Mesendoderm (in vitro differentiated cells): ENCODE results near the gene IFT25.

ENCODE experiments used
- DNase-seq: peaks from one replicate; pipeline ENCODE4 v3.0.0; 2013
- H2AK5ac ChIP-seq: 2 replicates; pipeline ENCODE4 v1.6.1; 2013; ENCODE audit warnings: low read length, inconsistent platforms
- H2BK120ac ChIP-seq: 2 replicates; pipeline ENCODE4 v1.6.1; 2013; ENCODE audit warnings: low read depth, mild to moderate bottlenecking, low read length, moderate library complexity, mixed read lengths
- H2BK15ac ChIP-seq: replicated peaks from 2 replicates; pipeline ENCODE4 v1.6.1; 2013; ENCODE audit warnings: low read depth, mild to moderate bottlenecking, moderate library complexity
- H2BK5ac ChIP-seq: 2 replicates; pipeline ENCODE4 v1.6.1; 2013; ENCODE audit warnings: low read length, inconsistent platforms
- H3K18ac ChIP-seq: 2 replicates; pipeline ENCODE4 v1.6.1; 2013; ENCODE audit warnings: mild to moderate bottlenecking, low read length, mixed read lengths
- H3K23ac ChIP-seq: one replicate; pipeline ENCODE4 v1.6.1; 2013; ENCODE audit warnings: low read length
- H3K27ac ChIP-seq: 2 replicates; pipeline ENCODE4 v1.5.1; 2013; ENCODE audit warnings: low read depth, mild to moderate bottlenecking, inconsistent platforms, low read length, moderate library complexity
- H3K27me3 ChIP-seq: 2 replicates; pipeline ENCODE4 v1.6.1; 2013; ENCODE audit warnings: low read length, control low read depth, mild to moderate bottlenecking, inconsistent platforms; ENCODE audit not compliant: insufficient read depth, poor library complexity
- H3K36me3 ChIP-seq: 2 replicates; pipeline ENCODE4 v1.6.1; 2013; ENCODE audit warnings: low read length, inconsistent platforms; ENCODE audit not compliant: control insufficient read depth, insufficient read depth
- H3K4ac ChIP-seq: one replicate; pipeline ENCODE4 v1.6.1; 2013; ENCODE audit warnings: low read depth, mild to moderate bottlenecking, low read length, moderate library complexity
- H3K4me1 ChIP-seq: 2 replicates; pipeline ENCODE4 v1.6.1; 2013; ENCODE audit warnings: low read depth, low read length, inconsistent platforms; ENCODE audit not compliant: control insufficient read depth
- H3K4me2 ChIP-seq: 2 replicates; pipeline ENCODE4 v1.6.1; 2013; ENCODE audit warnings: low read length
- H3K4me3 ChIP-seq: 2 replicates; pipeline ENCODE4 v1.5.1; 2013; ENCODE audit warnings: mild to moderate bottlenecking, low read length
- H3K56ac ChIP-seq: one replicate; pipeline ENCODE4 v1.6.1; 2013; ENCODE audit warnings: low read length
- H3K79me1 ChIP-seq: 2 replicates; pipeline ENCODE4 v1.6.1; 2013; ENCODE audit warnings: low read length, inconsistent platforms
- H3K79me2 ChIP-seq: 2 replicates; pipeline ENCODE4 v1.6.1; 2013; ENCODE audit warnings: mild to moderate bottlenecking, low read length; ENCODE audit not compliant: control insufficient read depth, insufficient read depth
- H3K9ac ChIP-seq: 2 replicates; pipeline ENCODE4 v1.6.1; 2013; ENCODE audit warnings: low read length, inconsistent platforms
- H4K5ac ChIP-seq: one replicate; pipeline ENCODE4 v1.6.1; 2013; ENCODE audit warnings: low read length
- H4K8ac ChIP-seq: one replicate; pipeline ENCODE4 v1.6.1; 2013; ENCODE audit warnings: low read depth, mild to moderate bottlenecking, control low read depth, low read length, moderate library complexity
- WGBS: extraction: QIAGEN DNeasy Blood & Tissue Kit; methylation state at CpG from one replicate; pipeline ENCODE4 v1.1.7; 2013; ENCODE audit warnings: low lambda C conversion rate, missing lambda C conversion rate; ENCODE audit not compliant: insufficient coverage; ENCODE audit errors: extremely low coverage; 5-methylcytosine and 5-hydroxymethylcytosine counted together

IFT25 gene

DNA sequence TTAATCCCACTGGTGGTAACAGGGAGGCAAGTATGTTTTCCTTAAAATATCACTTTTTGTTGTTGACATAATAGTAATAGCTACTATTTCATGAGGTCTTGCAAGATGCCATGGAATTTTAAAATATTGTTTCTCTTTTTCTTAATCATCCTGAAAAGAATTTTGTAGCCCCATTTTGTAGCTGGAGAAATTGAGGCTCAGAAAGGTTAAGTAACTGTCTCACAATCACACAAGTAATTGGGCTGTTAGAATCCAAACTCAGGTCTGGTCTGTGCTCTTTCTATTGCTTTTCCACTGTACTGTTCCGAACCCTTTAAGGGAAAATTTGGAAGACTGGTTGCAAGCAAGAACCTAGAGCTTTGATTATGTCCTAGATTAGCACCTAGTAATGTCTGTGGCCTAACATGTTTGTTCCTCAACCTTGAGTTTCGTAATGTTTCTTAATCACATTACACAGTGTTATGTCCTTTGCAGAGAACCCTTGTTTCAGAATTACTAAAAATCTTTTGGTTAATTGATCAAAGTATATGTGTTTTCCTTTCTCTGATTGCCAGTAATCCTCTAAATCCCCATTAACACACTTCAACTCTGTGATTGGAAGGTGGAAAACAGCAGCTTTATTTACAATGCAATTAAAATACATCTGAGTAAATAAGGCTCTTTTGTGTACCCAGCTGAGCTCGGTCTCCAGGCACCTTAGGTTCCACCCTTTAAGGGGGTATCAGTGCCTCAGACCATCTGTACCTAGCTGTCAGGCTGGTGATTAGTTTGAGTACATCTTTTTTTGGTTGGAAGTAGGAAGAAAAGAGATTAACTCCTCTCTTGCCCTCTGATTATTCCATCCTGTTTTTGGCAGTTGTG lies 11.0 kb upstream of the IFT25 start:
- Histone ChIP-seq H3K4me1 (peaks cover 13% of the 10 kb centered on the region), H4K8ac (no peak overlapping the region), H2BK5ac (no peak overlapping the region), H2BK15ac (peak overlapping the region; percentile 57), H3K18ac (peak overlapping the region; percentile 92), H2AK5ac (no peak overlapping the region), H3K36me3 (no peaks in the 10 kb centered on the region), H3K23ac (peak overlapping the region; percentile 55), H3K79me2 (no peaks in the 10 kb centered on the region), H3K79me1 (no peaks in the 10 kb centered on the region), H3K27me3 (no peaks in the 10 kb centered on the region), H3K9ac (peak overlapping the region; percentile 26), H3K27ac (peak overlapping the region; percentile 87), H3K4me3 (no peak overlapping the region), H3K4me2 (no peak overlapping the region), H4K5ac (no peak overlapping the region), H2BK120ac (no peak overlapping the region), H3K56ac (peak overlapping the region; percentile 38), H3K4ac (peak overlapping the region; percentile 79)
- no peak for DNase-seq
- no CpG with 5 or more reads among the region's 3 CpGs for WGBS

DNA sequence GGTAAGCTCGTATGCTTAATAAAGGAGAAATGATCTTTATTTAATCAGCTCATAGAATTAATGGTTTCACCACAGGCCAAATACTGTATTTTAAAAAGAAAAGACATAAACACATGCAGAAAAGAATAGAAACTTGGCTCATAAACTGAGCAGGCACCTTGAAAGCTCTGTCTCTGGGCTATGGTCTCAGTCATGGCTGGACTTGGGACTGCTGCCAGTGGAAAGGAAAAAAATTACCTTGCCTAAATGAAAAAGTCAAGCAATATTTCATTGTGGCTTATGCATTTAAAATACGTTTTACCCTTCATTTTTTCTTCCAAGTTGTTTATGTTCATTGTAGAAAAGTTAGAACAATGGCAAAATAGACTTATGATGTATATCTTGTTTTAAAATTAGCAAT lies 8.6 kb upstream of the IFT25 start:
- Histone ChIP-seq H3K56ac (no peak overlapping the region), H2AK5ac (no peak overlapping the region), H2BK15ac (no peak overlapping the region), H3K23ac (no peak overlapping the region), H3K36me3 (no peaks in the 10 kb centered on the region), H2BK5ac (no peak overlapping the region), H3K79me2 (peaks cover 11% of the 10 kb centered on the region), H2BK120ac (no peak overlapping the region), H4K8ac (no peak overlapping the region), H3K18ac (no peak overlapping the region), H4K5ac (no peak overlapping the region), H3K79me1 (peaks cover 13% of the 10 kb centered on the region), H3K4me1 (peaks cover 13% of the 10 kb centered on the region), H3K4me2 (no peak overlapping the region), H3K27ac (no peak overlapping the region), H3K4ac (no peak overlapping the region), H3K9ac (no peak overlapping the region), H3K27me3 (no peaks in the 10 kb centered on the region), H3K4me3 (no peak overlapping the region)
- WGBS = no CpG with 5 or more reads among the region's 2 CpGs
- no peak for DNase-seq

DNA sequence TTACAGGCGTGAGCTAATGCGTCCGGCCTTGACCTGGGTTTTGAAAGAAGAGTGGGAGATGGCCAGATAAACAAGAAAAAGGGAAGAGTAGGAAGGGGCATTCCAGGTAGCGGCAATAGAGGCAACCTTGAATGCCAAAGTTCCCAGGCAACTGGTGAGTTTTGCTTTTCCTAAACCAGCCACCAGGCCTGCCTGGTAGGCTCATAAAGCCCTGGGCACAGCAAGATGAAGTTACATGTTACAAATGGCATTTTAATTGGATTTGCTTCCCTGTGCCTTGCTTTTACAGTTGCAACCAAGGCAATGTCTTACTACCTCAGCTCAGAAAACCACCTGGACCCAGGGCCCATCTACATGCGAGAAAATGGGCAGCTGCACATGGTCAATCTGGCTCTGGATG lies 6.2 kb upstream of the IFT25 start:
- H2BK120ac ChIP-seq = no peak overlapping the region
- no peak overlapping the region for H4K5ac ChIP-seq
- no peak overlapping the region for H3K56ac ChIP-seq
- no peaks in the 10 kb centered on the region for H3K27me3 ChIP-seq
- H3K79me1 ChIP-seq = peaks cover 20% of the 10 kb centered on the region
- no peak overlapping the region for H3K4me3 ChIP-seq
- no peak overlapping the region for H4K8ac ChIP-seq
- no peak overlapping the region for H3K27ac ChIP-seq
- H3K4me2 ChIP-seq = no peak overlapping the region
- H3K9ac ChIP-seq = no peak overlapping the region
- WGBS = no CpG with 5 or more reads among the region's 5 CpGs
- peak; percentile 44 for DNase-seq
- no peak overlapping the region for H3K23ac ChIP-seq
- peaks cover 21% of the 10 kb centered on the region for H3K79me2 ChIP-seq
- no peak overlapping the region for H2AK5ac ChIP-seq
- H3K4me1 ChIP-seq = peaks cover 3% of the 10 kb centered on the region
- no peak overlapping the region for H2BK15ac ChIP-seq
- H3K36me3 ChIP-seq = no peaks in the 10 kb centered on the region
- no peak overlapping the region for H3K4ac ChIP-seq
- no peak overlapping the region for H3K18ac ChIP-seq
- H2BK5ac ChIP-seq = no peak overlapping the region

DNA sequence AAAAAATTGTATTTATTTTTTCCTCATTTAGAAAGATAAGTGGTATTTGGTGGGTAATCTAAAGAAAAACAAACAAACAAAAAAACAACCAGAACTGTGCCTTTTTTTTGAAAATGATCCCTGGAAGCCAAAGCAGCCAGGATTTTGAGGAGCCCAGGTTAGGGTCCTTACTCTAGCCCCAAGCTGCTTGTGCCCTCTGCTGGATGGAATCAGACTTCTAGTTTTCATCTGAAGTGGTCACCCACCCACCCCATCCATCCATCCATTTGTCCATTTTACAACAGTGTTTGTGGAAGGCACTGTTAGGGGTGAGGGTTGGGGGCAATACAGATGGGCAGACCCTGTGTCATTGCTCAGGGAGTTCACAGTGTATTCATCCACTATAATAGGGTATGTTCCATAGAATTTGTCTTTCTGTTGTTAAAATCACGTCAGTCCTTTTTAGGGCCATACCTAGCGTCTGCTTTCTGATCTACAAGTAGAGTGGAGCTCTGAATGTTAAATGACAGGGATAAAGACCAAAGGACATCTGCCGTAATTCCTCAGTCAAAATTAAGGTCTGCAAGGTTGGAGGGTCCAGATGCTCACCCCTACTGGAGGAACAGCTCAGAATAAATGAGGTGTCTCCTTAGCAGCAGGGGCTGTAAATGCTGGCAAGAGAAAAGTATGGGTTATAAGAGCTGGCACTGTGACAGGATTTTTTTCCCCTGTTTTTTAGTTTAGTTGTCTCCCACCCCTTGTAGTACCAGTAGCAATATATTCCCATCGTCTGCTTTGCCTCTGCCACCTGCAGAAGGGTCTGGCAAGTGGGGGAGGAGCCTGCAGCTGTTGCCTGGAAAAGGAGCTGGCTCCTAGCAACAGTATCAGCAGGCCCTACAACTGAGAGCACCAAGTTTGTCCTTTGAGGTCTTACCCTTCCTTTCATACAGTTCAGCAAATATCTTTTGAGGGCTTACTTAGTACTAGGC lies 3.8 kb upstream of the IFT25 start:
- Histone ChIP-seq H4K8ac (no peak overlapping the region), H3K18ac (no peak overlapping the region), H3K79me1 (peaks cover 23% of the 10 kb centered on the region), H2BK15ac (no peak overlapping the region), H3K56ac (no peak overlapping the region), H3K79me2 (peaks cover 24% of the 10 kb centered on the region), H3K4ac (no peak overlapping the region), H3K23ac (no peak overlapping the region), H3K27ac (no peak overlapping the region), H4K5ac (no peak overlapping the region), H3K36me3 (no peaks in the 10 kb centered on the region), H2BK120ac (no peak overlapping the region), H2BK5ac (no peak overlapping the region), H3K9ac (no peak overlapping the region), H3K4me3 (no peak overlapping the region), H3K27me3 (no peaks in the 10 kb centered on the region), H3K4me1 (peaks cover 2% of the 10 kb centered on the region), H3K4me2 (no peak overlapping the region), H2AK5ac (no peak overlapping the region)
- peak; percentile 75 for DNase-seq
- WGBS = no CpG with 5 or more reads among the region's 4 CpGs

DNA sequence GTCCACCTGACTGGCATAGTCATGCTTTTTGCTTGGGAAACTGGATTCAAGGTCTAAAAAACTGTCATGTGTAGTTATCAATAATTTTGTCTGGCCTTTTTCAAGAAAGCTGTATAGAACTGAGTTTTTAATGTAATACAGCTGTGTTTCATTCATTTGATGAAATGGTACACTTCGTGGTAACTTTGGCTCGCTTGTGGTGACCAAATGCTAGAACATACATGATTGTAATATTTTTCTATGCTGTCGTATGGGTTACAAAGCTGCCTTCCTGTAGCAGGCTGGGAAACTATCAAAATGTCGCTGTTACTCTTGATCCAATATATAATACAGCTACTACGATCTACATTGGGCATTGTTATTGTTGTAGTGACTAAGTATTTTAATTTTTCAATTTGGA lies 2.8 kb upstream of the IFT25 start:
- Histone ChIP-seq H2BK15ac (no peak overlapping the region), H3K27ac (no peak overlapping the region), H3K27me3 (no peaks in the 10 kb centered on the region), H2BK5ac (no peak overlapping the region), H3K4ac (no peak overlapping the region), H3K18ac (no peak overlapping the region), H3K36me3 (no peaks in the 10 kb centered on the region), H3K4me3 (no peak overlapping the region), H3K79me2 (peaks cover 24% of the 10 kb centered on the region), H4K8ac (no peak overlapping the region), H3K9ac (no peak overlapping the region), H3K56ac (peak overlapping the region; percentile 22), H3K4me1 (peaks cover 2% of the 10 kb centered on the region), H2BK120ac (no peak overlapping the region), H3K23ac (no peak overlapping the region), H3K79me1 (peaks cover 23% of the 10 kb centered on the region), H4K5ac (no peak overlapping the region), H3K4me2 (no peak overlapping the region), H2AK5ac (no peak overlapping the region)
- no CpG with 5 or more reads among the region's 5 CpGs for WGBS
- no peak for DNase-seq
